Esophagus muscularis mucosa (tissue), 3 donors: ENCODE data around the gene ADGRF4.

ENCODE experiments used
- POLR2A ChIP-seq: fragments of 450-650 bp; IDR thresholded peaks from one replicate; pipeline ENCODE4 v1.6.1; 2017; ENCODE audit warnings: antibody characterized with exemption, moderate library complexity, mild to moderate bottlenecking, low read depth
- POLR2AphosphoS5 ChIP-seq, 2 donors: sonication (generic); formaldehyde crosslinking; IDR thresholded peaks; one replicate each; pipeline ENCODE4 v1.6.1; 2017; ENCODE audit warnings: antibody characterized with exemption in 2 of 2
- TF ChIP-seq, protein P1 (sequence below), 3 experiments: fragments of 200-600 bp in 2 of 3; fragments of 450-650 bp in 1 of 3; sonication (generic) in 2 of 3; IDR thresholded peaks; one replicate each; pipeline ENCODE4 v1.5.1; 2017 to 2019; ENCODE audit warnings: antibody characterized with exemption in 3 of 3, mild to moderate bottlenecking in 2 of 3, moderate library complexity in 1 of 3

DNA sequence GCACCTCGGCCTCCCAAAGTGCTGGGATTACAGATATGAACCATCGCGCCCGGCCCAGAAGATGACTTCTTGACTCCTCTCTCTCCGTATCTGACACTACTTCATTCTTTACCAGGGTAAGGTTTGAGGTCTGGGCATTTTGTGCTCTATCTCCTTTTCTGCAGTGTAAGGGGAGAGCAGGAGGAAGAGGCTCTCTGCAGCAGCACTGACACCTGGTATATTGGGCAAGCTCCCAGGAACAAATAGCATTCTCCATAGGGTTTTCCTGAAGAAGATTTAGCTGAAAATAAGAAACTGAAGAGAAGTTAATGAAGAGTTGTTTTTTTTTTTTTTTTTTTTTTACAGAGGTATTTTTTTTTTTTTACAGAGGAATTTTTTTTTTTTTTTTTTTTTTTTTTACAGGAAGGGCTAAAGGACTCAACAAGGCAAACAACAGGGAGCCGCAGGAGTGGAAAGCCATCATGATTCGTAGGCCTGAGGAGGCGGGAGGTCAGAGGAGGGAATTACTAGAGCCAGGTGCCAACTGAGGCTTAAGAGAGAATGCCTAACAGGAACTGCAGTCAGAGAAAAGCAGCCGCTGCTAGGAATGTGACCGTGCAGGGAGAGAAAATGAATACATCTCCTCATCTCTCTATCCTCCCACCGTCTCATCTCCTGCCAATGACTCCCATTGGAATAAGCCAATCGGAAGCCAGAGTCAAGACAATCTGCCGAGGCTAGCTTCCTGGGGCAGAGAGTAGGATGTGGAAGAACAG lies 34.7 kb upstream of the ADGRF4 start:
- TF ChIP-seq POLR2A = no peak
- TF ChIP-seq, protein P1, sequence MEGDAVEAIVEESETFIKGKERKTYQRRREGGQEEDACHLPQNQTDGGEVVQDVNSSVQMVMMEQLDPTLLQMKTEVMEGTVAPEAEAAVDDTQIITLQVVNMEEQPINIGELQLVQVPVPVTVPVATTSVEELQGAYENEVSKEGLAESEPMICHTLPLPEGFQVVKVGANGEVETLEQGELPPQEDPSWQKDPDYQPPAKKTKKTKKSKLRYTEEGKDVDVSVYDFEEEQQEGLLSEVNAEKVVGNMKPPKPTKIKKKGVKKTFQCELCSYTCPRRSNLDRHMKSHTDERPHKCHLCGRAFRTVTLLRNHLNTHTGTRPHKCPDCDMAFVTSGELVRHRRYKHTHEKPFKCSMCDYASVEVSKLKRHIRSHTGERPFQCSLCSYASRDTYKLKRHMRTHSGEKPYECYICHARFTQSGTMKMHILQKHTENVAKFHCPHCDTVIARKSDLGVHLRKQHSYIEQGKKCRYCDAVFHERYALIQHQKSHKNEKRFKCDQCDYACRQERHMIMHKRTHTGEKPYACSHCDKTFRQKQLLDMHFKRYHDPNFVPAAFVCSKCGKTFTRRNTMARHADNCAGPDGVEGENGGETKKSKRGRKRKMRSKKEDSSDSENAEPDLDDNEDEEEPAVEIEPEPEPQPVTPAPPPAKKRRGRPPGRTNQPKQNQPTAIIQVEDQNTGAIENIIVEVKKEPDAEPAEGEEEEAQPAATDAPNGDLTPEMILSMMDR (IDR thresholded peaks at IDR 0.05) = no peak
- TF ChIP-seq POLR2AphosphoS5 (IDR thresholded peaks at IDR 0.05) = no peak
